Calu3 (cell line): ENCODE results near the gene FRMD3. TPM values are rescaled to one million over a fixed set of nuclear protein-coding genes. Genes with fewer than 3 reads are reported as not detected.
A peak's percentile ranks its signal among the peaks of the same experiment; 100 is the strongest.

Experiments used
- BruUV-seq: library from RNA; stranded (reverse); fragments of 400-500 nt; replicated peaks from 2 replicates; lab custom pipeline; 2021; lab: Mats Ljungman, UMichigan
- CTCF ChIA-PET: fragments of 300-600 bp; sonication (Branson Sonifier 250); formaldehyde crosslinking; loops from one replicate; lab custom pipeline; 2022; ENCODE audit warnings: antibody characterized with exemption; lab: Charles Lee
- DNase-seq: peaks from one replicate; pipeline ENCODE4 v3.0.0; 2022
- H3K27ac Mint-ChIP-seq: one replicate; pipeline ENCODE4 v1.8.0; 2022; ENCODE audit warnings: mixed read lengths; ENCODE audit not compliant: unreplicated experiment
- H3K27me3 Mint-ChIP-seq: one replicate; pipeline ENCODE4 v1.8.0; 2022; ENCODE audit warnings: mixed read lengths; ENCODE audit not compliant: unreplicated experiment
- H3K36me3 Mint-ChIP-seq: one replicate; pipeline ENCODE4 v1.8.0; 2022; ENCODE audit warnings: mild to moderate bottlenecking, moderate library complexity, mixed read lengths; ENCODE audit not compliant: insufficient read depth, unreplicated experiment
- H3K4me1 Mint-ChIP-seq: one replicate; pipeline ENCODE4 v1.8.0; 2022; ENCODE audit warnings: mild to moderate bottlenecking, low read depth, mixed read lengths; ENCODE audit not compliant: unreplicated experiment
- H3K4me3 Mint-ChIP-seq: one replicate; pipeline ENCODE4 v1.8.0; 2022; ENCODE audit warnings: mild to moderate bottlenecking, low read depth, moderate library complexity, mixed read lengths; ENCODE audit not compliant: unreplicated experiment
- H3K9me3 Mint-ChIP-seq: one replicate; pipeline ENCODE4 v1.8.0; 2022; ENCODE audit warnings: low read depth, mixed read lengths; ENCODE audit not compliant: unreplicated experiment
- CTCF ChIP-seq: fragments of 200-600 bp; IDR thresholded peaks from one replicate; pipeline ENCODE4 v1.8.0; 2022; ENCODE audit warnings: antibody characterized with exemption; ENCODE audit not compliant: unreplicated experiment
- intact Hi-C: fragments of 100-400 bp; cut with micrococcal nuclease; formaldehyde crosslinking; loops from one replicate; pipeline ENCODE4 v1.10.0; 2022; ENCODE audit not compliant: unreplicated experiment
- total RNA-seq: library from RNA; stranded (reverse); gene quantifications from 2 replicates; pipeline ENCODE4 v1.2.3, GENCODE V29; 2022

FRMD3 gene
- total RNA-seq, 1 experiment from 2014 or later: 0.38 TPM

GRCh38 chr9:83284746-83285145 lies 253.5 kb downstream of the FRMD3 start:
- Mint-ChIP-seq H3K9me3 (no peaks in the 10 kb centered on the region), H3K36me3 (no peaks in the 10 kb centered on the region), H3K27me3 (no peaks in the 10 kb centered on the region), H3K4me3 (no peak overlapping the region), H3K4me1 (peaks cover 23% of the 10 kb centered on the region), H3K27ac (no peak overlapping the region)
- CTCF ChIA-PET: no interaction called here
- DNase-seq: no peak
- intact Hi-C loops: no loop called here
- TF ChIP-seq CTCF: no peak
- BruUV-seq: no TSS peak

GRCh38 chr9:83283528-83283927 lies 254.7 kb downstream of the FRMD3 start:
- H3K27me3 Mint-ChIP-seq: no peaks in the 10 kb centered on the region
- CTCF ChIA-PET: no interaction called here
- H3K9me3 Mint-ChIP-seq: no peaks in the 10 kb centered on the region
- no TSS peak for BruUV-seq
- H3K4me3 Mint-ChIP-seq: no peak overlapping the region
- H3K27ac Mint-ChIP-seq: no peak overlapping the region
- intact Hi-C loops: no loop called here
- no peak for TF ChIP-seq CTCF
- H3K36me3 Mint-ChIP-seq: no peaks in the 10 kb centered on the region
- DNase-seq: no peak
- H3K4me1 Mint-ChIP-seq: peaks cover 23% of the 10 kb centered on the region

GRCh38 chr9:83281306-83282255 lies 256.6 kb downstream of the FRMD3 start:
- CTCF ChIA-PET: interaction anchor here (1.2 to 2.1 kb wide), 2 partner anchors 15 to 62 kb away, joined by 3 to 7 read pairs; no protein-coding TSS in a partner anchor
- Mint-ChIP-seq H3K27me3 (no peaks in the 10 kb centered on the region), H3K4me3 (peak overlapping the region; percentile 56), H3K27ac (peak overlapping the region; percentile 82), H3K4me1 (peaks cover 23% of the 10 kb centered on the region), H3K36me3 (no peaks in the 10 kb centered on the region), H3K9me3 (no peaks in the 10 kb centered on the region)
- intact Hi-C loops: no loop called here
- peak; percentile 30 for DNase-seq
- no TSS peak for BruUV-seq
- TF ChIP-seq CTCF: no peak

- Mint-ChIP-seq H3K36me3 (no peaks in the 10 kb centered on the region), H3K27ac (peak overlapping the region; percentile 82)
- intact Hi-C loops: no loop called here
Measured at GRCh38 chr9:83280790-83281189, 257.4 kb downstream of the FRMD3 start.

More at GRCh38 chr9:83280790-83281189, 257.4 kb downstream of the FRMD3 start:
- DNase-seq: no peak
- no peaks in the 10 kb centered on the region for H3K27me3 Mint-ChIP-seq
- H3K4me1 Mint-ChIP-seq: peaks cover 23% of the 10 kb centered on the region
- CTCF ChIA-PET: interaction anchor here (1.2 to 2.1 kb wide), 2 partner anchors 14 to 61 kb away, joined by 3 to 7 read pairs; no protein-coding TSS in a partner anchor
- H3K4me3 Mint-ChIP-seq: peak overlapping the region; percentile 56
- H3K9me3 Mint-ChIP-seq: no peaks in the 10 kb centered on the region
- TF ChIP-seq CTCF: no peak
- BruUV-seq: no TSS peak
